Measurements from ENCODE around the gene CDA.

CDA gene

DNA sequence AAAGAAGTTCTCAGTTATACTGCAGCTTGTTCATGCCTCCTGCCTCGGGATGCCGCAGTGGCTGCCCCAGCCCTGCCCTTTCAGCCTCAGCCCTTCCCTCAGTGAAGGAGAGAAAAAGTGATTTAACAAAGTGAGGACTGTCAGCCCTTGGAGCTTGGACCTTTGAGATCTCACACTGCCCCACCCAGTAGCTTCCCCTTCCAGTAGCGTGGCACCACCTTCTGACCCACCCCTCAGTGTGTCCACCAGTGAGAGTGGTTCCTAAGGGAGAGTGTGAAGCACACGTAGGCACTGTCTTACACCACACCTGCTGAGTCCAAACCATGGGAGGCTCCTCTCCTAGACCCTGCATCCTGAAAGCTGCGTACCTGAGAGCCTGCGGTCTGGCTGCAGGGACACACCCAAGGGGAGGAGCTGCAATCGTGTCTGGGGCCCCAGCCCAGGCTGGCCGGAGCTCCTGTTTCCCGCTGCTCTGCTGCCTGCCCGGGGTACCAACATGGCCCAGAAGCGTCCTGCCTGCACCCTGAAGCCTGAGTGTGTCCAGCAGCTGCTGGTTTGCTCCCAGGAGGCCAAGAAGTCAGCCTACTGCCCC is at the start of gene CDA:
CDA (plus strand) TSS at position 464 of the 592 bp plus-strand sequence; CDS start at position 497, 33 bp downstream.
- DNase-seq (ENCODE audit: low read depth, low spot score), result no peak

GRCh38 chr1:20540281-20540680 is 48.6 kb upstream of the CDA start:
- DNase-seq (ENCODE audit: low read depth, low spot score), result no peak

GRCh38 chr1:20546637-20547036 is 42.3 kb upstream of the CDA start:
- no peak for DNase-seq (ENCODE audit: low read depth, low spot score)

DNA sequence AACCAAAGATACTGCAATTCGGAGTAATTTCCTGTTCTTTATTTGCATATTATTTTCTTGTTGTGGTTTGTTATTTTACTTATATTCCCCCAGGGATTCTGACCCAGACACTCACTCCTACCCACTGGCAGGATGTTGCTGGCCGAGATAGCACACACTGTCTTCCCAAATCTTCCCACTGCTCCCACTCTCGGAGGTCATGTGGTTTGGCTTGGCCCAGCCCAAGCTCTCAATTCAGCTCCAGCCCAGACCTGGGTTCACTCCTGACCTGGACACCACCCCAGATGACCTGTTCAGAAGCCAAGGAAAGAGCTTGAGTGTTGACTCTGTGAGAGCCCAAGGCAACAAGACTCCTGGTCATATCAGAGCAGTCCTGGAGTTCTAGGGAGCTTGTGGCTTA is 37.7 kb upstream of the CDA start:
- no peak for DNase-seq (ENCODE audit: low read depth, low spot score)

- no peak for DNase-seq (ENCODE audit: low read depth, low spot score)
Observed at GRCh38 chr1:20551945-20552727, 36.8 kb upstream of the CDA start, which contains the start of gene FAM43B. FAM43B (plus strand) TSS chr1:20552573; CDS start chr1:20552974, 401 bp downstream.

DNA sequence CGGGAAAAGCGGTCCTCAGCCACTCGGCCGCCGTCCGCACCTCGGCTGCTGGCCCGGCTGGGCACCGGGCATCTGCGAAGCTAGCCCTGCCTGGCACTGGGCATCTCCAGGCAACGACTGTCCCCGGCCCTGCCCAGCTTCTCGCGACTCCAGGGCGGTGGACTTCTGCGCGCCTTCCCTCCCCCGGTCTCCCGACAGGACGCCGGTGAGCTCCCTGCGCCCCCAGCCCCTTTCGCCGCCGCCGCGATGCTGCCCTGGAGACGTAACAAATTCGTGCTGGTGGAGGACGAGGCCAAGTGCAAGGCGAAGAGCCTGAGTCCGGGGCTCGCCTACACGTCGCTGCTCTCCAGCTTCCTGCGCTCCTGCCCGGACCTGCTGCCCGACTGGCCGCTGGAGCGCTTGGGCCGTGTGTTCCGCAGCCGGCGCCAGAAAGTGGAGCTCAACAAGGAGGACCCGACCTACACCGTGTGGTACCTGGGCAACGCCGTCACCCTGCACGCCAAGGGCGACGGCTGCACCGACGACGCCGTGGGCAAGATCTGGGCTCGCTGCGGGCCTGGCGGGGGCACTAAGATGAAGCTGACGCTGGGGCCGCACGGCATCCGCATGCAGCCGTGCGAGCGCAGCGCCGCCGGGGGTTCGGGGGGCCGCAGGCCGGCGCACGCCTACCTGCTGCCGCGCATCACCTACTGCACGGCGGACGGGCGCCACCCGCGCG is 36.0 kb upstream of the CDA start:
- DNase-seq (ENCODE audit: low read depth, low spot score), result no peak

DNA sequence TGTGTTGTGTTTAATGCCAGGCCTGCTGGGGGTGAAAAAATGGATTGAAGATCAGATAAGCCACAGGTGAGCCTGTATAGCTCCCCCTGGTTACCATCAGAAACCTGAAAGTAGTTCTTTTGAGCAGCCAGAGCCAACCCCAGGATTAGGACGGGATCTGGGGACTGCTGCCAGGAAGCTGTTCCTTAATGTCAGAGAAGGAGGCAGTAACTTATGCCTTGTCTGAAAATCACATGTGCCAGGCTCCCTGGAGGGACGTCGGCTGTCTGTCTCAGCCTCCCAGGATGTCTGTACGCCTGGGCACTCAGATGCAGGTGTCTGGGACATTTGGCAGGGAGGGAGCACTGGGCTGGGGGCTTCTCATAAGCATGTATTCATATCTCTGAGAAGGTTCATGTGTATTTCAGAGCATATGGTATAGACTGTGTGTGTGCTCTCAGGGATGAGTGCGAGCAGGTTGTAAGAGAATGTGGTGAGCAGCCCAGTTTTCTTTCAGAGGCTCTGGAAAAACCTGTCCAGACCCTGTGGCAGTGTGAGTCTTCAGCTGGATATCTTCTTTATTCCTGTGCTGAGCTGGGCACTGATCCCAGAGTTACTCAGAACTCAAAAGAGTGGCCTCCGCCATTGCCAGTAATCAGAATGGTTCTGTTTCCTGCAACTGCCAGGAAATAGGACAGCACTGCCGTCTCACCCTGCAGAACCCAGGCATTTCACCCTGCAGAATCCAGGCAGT is 33.7 kb upstream of the CDA start:
- no peak for DNase-seq (ENCODE audit: low read depth, low spot score)

DNA sequence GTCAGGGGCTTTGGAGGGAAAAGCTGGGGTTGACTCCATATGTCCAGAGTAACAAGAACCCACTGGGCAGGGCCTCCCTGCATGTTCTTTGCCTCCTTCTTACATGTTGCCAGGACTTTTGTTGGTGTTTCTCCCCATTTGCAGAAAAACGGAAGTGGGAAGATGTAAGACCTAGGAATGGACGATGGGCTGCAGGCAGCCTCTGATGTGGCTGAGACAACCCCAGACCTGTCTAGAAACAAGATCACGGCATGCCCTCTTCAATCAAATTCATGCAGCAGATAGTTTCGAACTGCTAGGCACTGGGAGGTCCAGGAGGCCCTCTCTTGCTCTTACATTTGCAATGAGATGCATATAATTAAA is 33.2 kb upstream of the CDA start:
- no peak for DNase-seq (ENCODE audit: low read depth, low spot score)

DNA sequence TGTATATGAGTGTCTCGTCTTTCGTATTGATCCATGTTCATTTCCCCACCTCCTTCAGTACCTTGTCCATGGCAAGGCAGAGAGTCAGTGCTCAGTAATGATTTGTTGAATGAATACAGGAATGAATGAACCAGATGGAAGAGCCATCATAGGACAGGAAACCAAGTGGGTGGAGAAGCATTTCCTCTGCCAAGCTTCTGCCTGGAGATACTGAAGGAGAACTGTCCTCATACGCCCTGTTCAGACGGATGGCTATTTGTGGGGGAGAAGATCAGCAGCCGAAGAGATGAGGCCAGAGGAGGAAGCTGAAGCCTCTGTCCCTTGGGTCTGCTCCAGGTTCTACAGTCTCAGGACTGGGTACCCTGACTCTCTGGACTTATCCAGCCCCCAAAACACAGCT is 30.7 kb upstream of the CDA start:
- DNase-seq (ENCODE audit: low read depth, low spot score), result no peak

DNA sequence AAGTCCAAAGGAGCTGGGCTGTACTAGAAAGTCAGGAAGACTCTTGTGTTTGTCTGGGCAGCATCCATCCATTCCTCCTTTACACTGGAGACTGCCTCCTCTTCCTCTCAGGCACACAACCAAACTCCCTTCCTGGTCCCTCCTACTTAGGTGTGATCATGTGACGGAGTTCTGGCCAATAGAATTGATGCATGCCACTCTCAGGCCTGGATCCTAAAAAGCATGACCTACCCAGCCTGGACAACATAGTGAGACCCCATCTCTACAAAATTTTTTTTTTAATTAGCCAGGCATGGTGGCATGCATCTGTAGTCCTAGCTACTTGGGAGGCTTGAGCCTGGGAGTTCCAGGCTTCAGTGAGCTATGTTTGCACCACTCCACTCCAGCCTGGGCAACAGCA is 27.9 kb upstream of the CDA start:
- DNase-seq (ENCODE audit: low read depth, low spot score), result no peak

- no peak for DNase-seq (ENCODE audit: low read depth, low spot score)
Observed at GRCh38 chr1:20565234-20565633, 23.7 kb upstream of the CDA start.

GRCh38 chr1:20569523-20570098 is 19.3 kb upstream of the CDA start:
- no peak for DNase-seq (ENCODE audit: low read depth, low spot score)

GRCh38 chr1:20571427-20571826 is 17.5 kb upstream of the CDA start:
- DNase-seq (ENCODE audit: low read depth, low spot score), result no peak

DNA sequence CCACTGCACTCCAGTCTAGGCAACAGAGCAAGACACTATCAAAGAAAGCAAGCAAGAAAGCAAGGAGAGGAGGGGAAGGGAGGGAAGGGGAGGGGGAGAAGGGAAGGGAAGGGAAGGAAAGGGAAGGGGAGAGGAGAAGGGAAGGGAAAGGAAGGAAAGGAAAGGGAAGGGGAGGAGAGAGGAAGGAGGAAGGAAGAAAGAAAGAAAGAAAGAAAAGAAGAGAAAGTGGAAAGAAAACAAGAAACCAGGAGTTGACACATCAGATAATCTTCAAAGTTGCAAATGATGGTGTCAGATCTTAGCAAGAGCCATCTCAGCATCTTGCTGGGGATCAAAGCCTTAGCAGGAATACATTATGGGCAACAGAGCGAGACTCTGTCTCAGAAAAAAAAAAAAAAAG is 14.9 kb upstream of the CDA start:
- no peak for DNase-seq (ENCODE audit: low read depth, low spot score)

GRCh38 chr1:20574686-20575540 is 14.0 kb upstream of the CDA start:
- DNase-seq (ENCODE audit: low read depth, low spot score), result no peak

- DNase-seq (ENCODE audit: low read depth, low spot score), result no peak
Observed at GRCh38 chr1:20575541-20576336, 13.2 kb upstream of the CDA start.

- DNase-seq (ENCODE audit: low read depth, low spot score), result no peak
Observed at GRCh38 chr1:20578062-20578461, 10.8 kb upstream of the CDA start.

GRCh38 chr1:20578721-20579395 is 10.0 kb upstream of the CDA start:
- DNase-seq (ENCODE audit: low read depth, low spot score), result no peak

GRCh38 chr1:20584890-20585289 is 4.0 kb upstream of the CDA start:
- DNase-seq (ENCODE audit: low read depth, low spot score), result no peak
